ENCODE results near the gene ARID3A.
"Not testable (repeated sequence)": the region's sequence is repeated elsewhere in the genome, so short reads cannot be mapped to it uniquely, and the experiment has no call there.

Gene ARID3A

DNA sequence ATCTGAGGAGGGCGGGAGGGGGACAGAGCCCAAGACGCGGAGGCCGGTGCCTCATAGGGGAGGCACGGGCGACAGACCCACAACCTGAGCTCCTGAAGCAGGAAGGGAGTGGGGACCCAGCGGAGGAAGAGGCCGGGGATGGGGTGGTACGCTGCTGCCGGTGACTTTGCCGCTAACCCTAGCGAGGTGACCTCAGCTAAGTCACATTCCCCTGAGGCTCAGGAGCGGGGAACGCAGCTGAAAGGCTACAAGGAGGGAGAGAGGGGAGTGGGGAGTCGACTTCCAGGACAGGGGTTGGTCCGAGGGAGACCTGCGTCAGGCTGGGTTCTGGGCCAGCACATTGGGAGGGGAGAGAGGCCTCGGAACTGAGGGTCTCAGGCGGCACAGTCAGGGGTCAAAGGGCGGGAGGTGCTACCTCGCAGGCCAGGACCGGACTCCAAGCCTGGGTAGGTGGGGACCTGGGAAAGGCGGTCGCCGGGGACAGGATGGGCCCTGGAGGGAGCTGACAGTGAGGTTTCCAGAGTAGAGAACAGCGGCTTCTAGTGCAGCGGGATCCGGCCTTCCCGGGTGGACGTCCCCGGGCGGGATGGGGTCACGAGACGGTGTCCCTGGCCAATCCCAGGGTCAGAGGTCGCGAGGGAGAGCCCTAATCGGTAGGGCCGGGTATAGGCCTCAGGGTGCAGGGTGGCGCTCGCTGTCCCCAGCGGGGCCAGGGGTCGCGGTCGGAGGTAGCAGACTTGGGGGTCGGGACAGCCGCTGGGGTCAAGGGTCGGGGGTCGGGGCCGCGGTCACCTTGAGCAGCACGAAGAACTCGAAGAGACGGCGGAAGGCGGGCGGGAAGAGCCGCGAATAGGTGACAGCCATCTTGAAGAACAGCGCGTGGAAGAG lies 94.4 kb downstream of the ARID3A start:
- no peak for DNase-seq

- peak; percentile 99 for DNase-seq
These were observed 95.1 kb downstream of the ARID3A start, which contains the start of gene TMEM259 for GRCh38 chr19:1020868-1021425. TMEM259 (minus strand) TSS chr19:1021123; CDS start chr19:1020996, 127 bp downstream.

DNA sequence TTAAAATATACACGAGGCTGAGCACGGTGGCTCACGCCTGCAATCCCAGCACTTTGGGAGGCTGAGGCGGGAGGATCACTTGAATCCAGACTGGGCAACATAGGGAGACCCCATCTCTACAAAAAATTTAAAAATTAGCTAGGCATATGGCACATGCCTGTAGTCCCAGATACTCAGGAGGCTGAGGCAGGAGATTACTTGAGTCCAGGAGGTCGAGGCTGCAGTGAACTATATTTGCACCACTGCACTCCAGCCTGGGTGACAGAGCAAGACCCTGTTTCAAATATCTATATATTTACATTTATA lies 98.0 kb downstream of the ARID3A start:
- DNase-seq = not testable (repeated sequence)

- DNase-seq = peak; percentile 42
These were observed 99.2 kb downstream of the ARID3A start for GRCh38 chr19:1025080-1025479.
